Stomach smooth muscle (tissue), 2 donors: ENCODE measurements around the gene SKP1.
A peak's percentile ranks its signal among the peaks of the same experiment; 100 is the strongest.

ENCODE experiments used
- H3K27ac ChIP-seq: one replicate; pipeline ENCODE4 v1.7.0; 2013; ENCODE audit warnings: mild to moderate bottlenecking, low read length, inconsistent platforms
- H3K27me3 ChIP-seq, 2 donors: one replicate each; pipeline ENCODE4 v1.7.0; 2013; ENCODE audit warnings: low read length in 2 of 2; ENCODE audit not compliant: insufficient read depth in 2 of 2, control insufficient read depth in 1 of 2
- H3K36me3 ChIP-seq, 2 donors: one replicate each; pipeline ENCODE4 v1.7.0; 2013; ENCODE audit warnings: low read length in 2 of 2; ENCODE audit not compliant: control insufficient read depth in 2 of 2, insufficient read depth in 2 of 2
- H3K4me1 ChIP-seq: one replicate; pipeline ENCODE4 v1.7.0; 2013; ENCODE audit warnings: low read length; ENCODE audit not compliant: control insufficient read depth, insufficient read depth
- H3K4me3 ChIP-seq, 2 donors: one replicate each; pipeline ENCODE4 v1.7.0; 2013; ENCODE audit warnings: low read length in 2 of 2
- H3K9ac ChIP-seq, 2 donors: one replicate each; pipeline ENCODE4 v1.7.0; 2013; ENCODE audit warnings: low read length in 2 of 2, mild to moderate bottlenecking in 1 of 2
- H3K9me3 ChIP-seq, 2 donors: one replicate each; pipeline ENCODE4 v1.7.0; 2013; ENCODE audit warnings: low read length in 2 of 2; ENCODE audit not compliant: control insufficient read depth in 2 of 2
- donor health status: healthy.
- donor health status: Pancreatic carcinoma.

Gene SKP1

GRCh38 chr5:134149571-134150303 lies 27.0 kb downstream of the SKP1 start:
- peaks cover 41 to 67% of the 10 kb centered on the region in 2 donors for H3K36me3 ChIP-seq
- H3K4me1 ChIP-seq = peaks cover 27% of the 10 kb centered on the region
- H3K9me3 ChIP-seq = no peaks in the 10 kb centered on the region
- no peaks in the 10 kb centered on the region for H3K27me3 ChIP-seq
- H3K27ac ChIP-seq = no peak overlapping the region
- H3K9ac ChIP-seq = no peak overlapping the region
- H3K4me3 ChIP-seq = no peak overlapping the region

DNA sequence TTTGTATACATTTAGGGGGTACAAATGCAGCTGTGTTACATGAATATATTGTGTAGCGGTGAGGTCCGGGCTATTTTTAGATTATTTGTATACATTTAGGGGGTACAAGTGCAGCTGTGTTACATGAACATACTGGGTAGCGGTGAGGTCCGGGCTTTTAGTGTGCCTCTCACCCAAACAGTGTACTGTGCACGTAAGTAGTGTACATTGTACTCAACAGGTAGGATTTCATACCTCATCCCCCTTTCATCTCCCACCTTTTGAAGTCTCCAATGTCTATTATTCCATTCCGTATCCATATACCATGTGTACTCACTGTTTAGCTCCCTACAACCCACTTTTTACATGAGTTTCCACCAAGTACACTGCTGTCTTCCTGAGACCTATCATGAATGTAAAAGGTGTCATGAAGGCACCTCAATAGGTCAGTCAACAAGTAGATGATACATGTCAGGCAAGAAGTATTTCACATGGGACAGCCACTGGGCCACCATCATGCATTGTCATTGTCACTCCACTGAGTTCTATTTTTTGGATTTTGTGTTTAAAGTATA lies 27.7 kb downstream of the SKP1 start:
- H3K9me3 ChIP-seq = no peaks in the 10 kb centered on the region
- no peaks in the 10 kb centered on the region for H3K27me3 ChIP-seq
- no peak overlapping the region for H3K9ac ChIP-seq
- H3K4me1 ChIP-seq = peaks cover 27% of the 10 kb centered on the region
- no peak overlapping the region for H3K4me3 ChIP-seq
- H3K36me3 ChIP-seq = peaks cover 41 to 65% of the 10 kb centered on the region in 2 donors
- H3K27ac ChIP-seq = no peak overlapping the region

GRCh38 chr5:134148316-134148715 lies 28.4 kb downstream of the SKP1 start:
- peaks cover 27% of the 10 kb centered on the region for H3K4me1 ChIP-seq
- H3K27ac ChIP-seq = no peak overlapping the region
- H3K4me3 ChIP-seq = no peak overlapping the region
- peaks cover 34 to 62% of the 10 kb centered on the region in 2 donors for H3K36me3 ChIP-seq
- H3K27me3 ChIP-seq = no peaks in the 10 kb centered on the region
- no peaks in the 10 kb centered on the region for H3K9me3 ChIP-seq
- no peak overlapping the region for H3K9ac ChIP-seq

GRCh38 chr5:134146651-134147518 lies 29.9 kb downstream of the SKP1 start:
- no peak overlapping the region for H3K27ac ChIP-seq
- no peaks in the 10 kb centered on the region for H3K27me3 ChIP-seq
- H3K4me3 ChIP-seq = no peak overlapping the region
- no peaks in the 10 kb centered on the region for H3K9me3 ChIP-seq
- peaks cover 32 to 60% of the 10 kb centered on the region in 2 donors for H3K36me3 ChIP-seq
- no peak overlapping the region for H3K9ac ChIP-seq
- H3K4me1 ChIP-seq = peaks cover 27% of the 10 kb centered on the region

- Histone ChIP-seq H3K27ac (no peak overlapping the region), H3K9me3 (no peaks in the 10 kb centered on the region), H3K27me3 (no peaks in the 10 kb centered on the region), H3K36me3 (peaks cover 34 to 57% of the 10 kb centered on the region in 2 donors), H3K9ac (no peak overlapping the region), H3K4me1 (peaks cover 29% of the 10 kb centered on the region), H3K4me3 (no peak overlapping the region)
Measured at GRCh38 chr5:134145779-134146581, 30.8 kb downstream of the SKP1 start.

DNA sequence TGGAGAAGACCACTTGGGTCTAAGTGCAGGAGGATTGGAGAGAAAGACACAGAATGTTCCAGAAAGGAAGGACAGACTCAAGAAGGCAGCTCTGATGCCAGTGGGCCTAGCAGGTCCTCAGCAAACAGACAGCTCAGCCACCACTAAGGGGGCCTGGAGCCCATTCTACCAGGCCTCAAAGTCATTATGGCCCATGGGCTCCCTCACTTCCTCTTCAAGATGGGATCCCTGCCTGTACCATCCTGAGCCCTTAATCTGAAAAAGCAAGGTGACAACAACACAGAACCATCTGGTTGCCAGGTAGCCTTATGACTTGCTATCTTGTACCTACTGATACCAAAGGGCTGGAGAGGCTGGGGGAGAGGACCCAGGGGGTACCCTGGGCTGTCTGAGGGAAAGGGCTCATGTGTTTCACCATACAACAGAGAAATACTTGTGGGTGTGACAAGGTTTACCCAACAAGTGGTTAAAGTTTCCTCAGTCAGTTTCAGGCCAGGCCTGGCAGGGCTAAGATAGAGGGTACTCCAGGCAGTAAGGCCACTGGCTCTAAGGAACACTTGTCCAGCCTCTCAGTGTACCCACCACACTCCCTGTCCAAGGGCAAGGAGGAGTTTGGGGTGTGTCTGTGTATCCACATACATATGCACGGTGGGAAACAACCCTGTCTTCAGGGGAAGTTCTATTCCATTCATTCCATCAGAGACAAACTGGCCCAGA lies 31.6 kb downstream of the SKP1 start:
- Histone ChIP-seq H3K27ac (no peak overlapping the region), H3K36me3 (peaks cover 29 to 49% of the 10 kb centered on the region in 2 donors)

DNA sequence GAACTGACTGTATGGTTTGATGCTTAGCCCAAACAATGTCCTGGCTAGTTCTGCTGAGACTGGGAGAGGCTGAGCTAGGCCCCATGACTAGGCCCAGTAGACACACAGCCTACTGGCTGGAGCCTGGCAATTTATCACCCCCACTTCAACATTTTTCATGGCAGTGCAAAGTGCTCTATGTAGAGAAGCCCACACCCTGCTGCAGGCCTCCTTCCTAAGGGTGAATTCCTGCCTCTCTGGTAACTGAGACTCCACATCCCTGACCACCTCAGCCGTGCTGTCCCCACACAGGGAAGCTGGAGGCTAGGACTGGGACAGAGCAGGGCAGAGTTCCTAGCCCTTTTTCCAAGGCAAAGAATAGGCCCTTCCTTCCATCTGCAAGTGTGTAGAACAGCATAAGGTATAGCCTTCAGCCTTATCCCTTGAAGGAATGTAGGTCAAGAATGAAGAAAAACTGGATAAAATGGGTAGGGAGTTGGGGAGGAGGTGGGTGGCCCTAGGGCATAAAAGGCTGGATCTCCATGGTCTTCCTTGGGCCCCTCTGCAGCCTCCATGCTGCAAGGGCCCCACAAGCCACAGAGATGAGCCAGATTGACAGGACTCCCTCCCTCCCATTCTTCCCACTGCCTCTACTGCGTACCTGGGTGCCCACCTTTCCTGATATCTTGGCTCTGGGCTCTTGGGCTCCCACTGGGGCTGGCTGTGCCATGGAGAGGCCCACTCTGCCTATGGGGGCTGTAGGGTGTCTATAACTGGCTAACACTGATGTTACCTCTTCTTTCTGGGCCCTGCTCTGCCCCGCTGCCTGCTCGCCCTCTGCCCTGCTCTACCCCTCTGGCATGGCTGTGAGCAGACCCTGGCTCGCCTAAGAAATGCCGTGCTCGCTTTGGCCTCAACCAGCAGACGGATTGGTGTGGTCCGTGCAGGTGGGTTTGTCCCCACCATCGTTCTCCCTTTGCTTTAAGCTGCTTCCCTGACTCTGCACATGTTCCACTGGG lies 32.5 kb downstream of the SKP1 start:
- Histone ChIP-seq H3K36me3 (peaks cover 20 to 40% of the 10 kb centered on the region in 2 donors), H3K9ac (peak overlapping the region in 1 of 2 donors; percentile 5), H3K27ac (no peak overlapping the region), H3K9me3 (no peaks in the 10 kb centered on the region), H3K27me3 (no peaks in the 10 kb centered on the region), H3K4me3 (no peak overlapping the region), H3K4me1 (peaks cover 25% of the 10 kb centered on the region)

More for the DNA sequence above, 31.6 kb downstream of the SKP1 start:
- Histone ChIP-seq H3K27me3 (no peaks in the 10 kb centered on the region), H3K4me3 (no peak overlapping the region), H3K9ac (peak overlapping the region in 1 of 2 donors; percentile 21), H3K4me1 (peaks cover 34% of the 10 kb centered on the region), H3K9me3 (no peaks in the 10 kb centered on the region)

GRCh38 chr5:134143431-134143830 lies 33.3 kb downstream of the SKP1 start:
- no peak overlapping the region for H3K4me3 ChIP-seq
- H3K9me3 ChIP-seq = no peaks in the 10 kb centered on the region
- H3K4me1 ChIP-seq = peaks cover 21% of the 10 kb centered on the region
- no peak overlapping the region for H3K9ac ChIP-seq
- H3K36me3 ChIP-seq = peaks cover 15 to 37% of the 10 kb centered on the region in 2 donors
- H3K27ac ChIP-seq = no peak overlapping the region
- no peaks in the 10 kb centered on the region for H3K27me3 ChIP-seq

DNA sequence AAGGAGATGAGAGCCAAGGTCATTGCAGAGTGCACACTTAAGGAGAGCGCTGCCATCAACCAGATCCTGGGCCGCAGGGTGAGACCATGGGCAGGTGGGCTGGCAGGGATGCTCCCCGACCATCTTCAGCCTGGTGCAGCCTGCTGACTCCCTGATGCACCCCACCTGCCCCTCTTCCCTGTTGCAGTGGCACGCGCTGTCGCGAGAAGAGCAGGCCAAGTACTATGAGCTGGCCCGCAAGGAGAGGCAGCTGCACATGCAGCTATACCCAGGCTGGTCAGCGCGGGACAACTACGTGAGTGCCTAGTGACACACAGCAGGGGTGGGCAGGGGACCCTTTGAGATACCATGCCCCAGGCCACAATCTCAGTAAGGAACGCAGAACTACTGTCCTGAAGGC lies 33.9 kb downstream of the SKP1 start:
- Histone ChIP-seq H3K9me3 (no peaks in the 10 kb centered on the region), H3K27me3 (no peaks in the 10 kb centered on the region), H3K9ac (no peak overlapping the region), H3K4me1 (peaks cover 21% of the 10 kb centered on the region), H3K27ac (no peak overlapping the region), H3K4me3 (no peak overlapping the region), H3K36me3 (peaks cover 12 to 32% of the 10 kb centered on the region in 2 donors)
